GM11168 (cell line): ENCODE measurements around the gene DHX58.

Experiments used
- in situ Hi-C: fragments of 300-500 bp; cut with MboI; formaldehyde crosslinking; loops from one replicate; pipeline ENCODE4 v1.12.0; 2022; ENCODE audit warnings: low sequenced_read_pairs; ENCODE audit not compliant: unreplicated experiment

Gene DHX58

GRCh38 chr17:42061646-42062487, 50.6 kb downstream of the DHX58 start:
- in situ Hi-C loops, result loop anchor here (10.0 kb wide), 1 partner anchor 53 kb away; the partner anchor contains the start of gene DHX58

- in situ Hi-C loops, result loop anchor here (10.0 kb wide), 1 partner anchor 55 kb away; the partner anchor contains the start of gene DHX58
These were observed 52.3 kb downstream of the DHX58 start for GRCh38 chr17:42060231-42060630.

- in situ Hi-C loops, result loop anchor here (10.0 kb wide), 1 partner anchor 55 kb away; the partner anchor contains the start of gene DHX58
These were observed 52.7 kb downstream of the DHX58 start for GRCh38 chr17:42059815-42060214.

DNA sequence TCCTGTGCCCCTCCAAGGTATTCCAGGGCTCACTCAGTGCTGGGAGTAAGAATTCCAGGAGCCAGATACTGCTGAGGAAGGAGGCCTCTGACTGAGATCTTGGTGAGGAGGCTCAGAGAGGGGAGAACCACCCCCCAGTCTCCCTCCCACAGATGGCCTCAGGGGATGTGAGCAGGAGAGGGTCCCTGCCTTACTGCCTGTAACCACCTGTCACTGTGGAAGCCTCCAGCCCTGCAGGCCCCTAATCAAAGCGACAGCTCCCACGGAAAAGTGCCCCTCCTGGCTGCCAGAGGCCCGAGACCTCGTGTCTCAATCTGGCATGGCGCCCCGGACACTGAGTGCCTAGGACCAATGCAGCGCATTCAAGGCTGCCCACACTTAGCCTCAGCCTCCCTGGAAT, 54.5 kb downstream of the DHX58 start:
- in situ Hi-C loops, result no loop called here

GRCh38 chr17:42056635-42057034, 55.9 kb downstream of the DHX58 start:
- in situ Hi-C loops, result no loop called here

DNA sequence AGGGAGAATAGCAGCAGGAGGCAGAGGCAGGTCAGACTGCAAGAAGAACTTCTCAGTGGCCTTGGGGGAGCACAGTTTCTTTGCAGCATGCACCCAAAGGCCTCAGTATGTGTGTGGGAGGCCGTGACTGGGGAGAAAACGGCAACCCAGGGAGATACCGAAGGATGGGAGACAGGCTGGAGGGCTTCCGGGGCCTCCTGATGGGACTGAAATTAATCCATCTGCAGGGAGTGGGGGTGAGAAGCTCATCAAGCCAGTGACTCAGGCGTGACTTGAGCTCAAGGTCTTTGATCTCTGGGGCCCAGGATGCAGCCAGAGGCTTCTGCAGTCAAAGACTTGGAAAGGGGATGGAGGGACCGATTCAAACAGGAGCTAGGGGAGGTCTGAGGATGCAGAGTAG, 57.0 kb downstream of the DHX58 start:
- in situ Hi-C loops, result no loop called here

DNA sequence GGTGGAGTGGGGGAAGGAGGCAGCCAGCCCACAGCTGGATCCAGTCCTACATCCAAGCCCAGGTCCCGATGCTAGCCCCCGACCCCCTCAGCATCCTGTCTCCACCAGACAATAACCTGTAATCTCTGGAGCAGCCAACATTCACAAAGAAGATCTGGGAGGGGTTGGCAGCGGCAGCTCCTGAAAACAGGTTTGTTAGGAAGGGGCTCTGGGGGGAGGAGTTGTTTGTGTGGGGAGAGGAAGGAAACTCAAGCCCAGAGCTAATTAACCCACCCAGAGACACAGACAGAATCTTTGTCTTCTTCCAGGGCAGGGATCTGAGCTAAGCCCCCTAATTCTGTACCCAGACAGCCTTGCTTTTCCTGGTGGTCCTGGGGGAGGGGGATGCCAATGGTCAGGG, 57.5 kb downstream of the DHX58 start:
- in situ Hi-C loops, result no loop called here

GRCh38 chr17:42053731-42054500, 58.6 kb downstream of the DHX58 start:
- in situ Hi-C loops, result no loop called here

DNA sequence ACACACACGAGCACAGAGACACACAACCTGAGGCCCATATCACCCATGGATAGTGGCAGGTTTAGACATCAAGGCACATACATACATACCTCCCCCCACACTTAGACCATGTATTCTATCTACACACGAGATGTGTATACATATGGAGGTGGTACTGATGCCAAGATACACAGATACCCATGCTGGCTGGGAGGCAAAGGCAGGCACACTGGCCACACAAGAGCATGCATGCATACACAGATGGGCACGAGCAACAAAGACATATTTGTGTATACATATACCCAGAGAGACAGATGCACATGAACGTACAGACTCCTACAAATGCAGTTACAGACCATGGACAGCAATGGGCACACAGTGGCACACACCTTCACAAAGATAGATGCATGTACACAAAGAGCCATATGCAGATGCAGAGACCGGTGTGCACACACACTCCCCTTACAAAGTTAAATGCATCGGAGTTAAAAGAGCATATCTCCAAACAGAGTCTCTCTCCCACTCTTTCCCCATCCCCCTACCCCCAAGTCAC, 60.1 kb downstream of the DHX58 start:
- in situ Hi-C loops, result no loop called here

- in situ Hi-C loops, result no loop called here
These were observed 60.9 kb downstream of the DHX58 start for GRCh38 chr17:42051645-42052044.
